Hematopoietic multipotent progenitor cell (in vitro differentiated cells): ENCODE measurements around the gene TBC1D24. TPM values are rescaled to one million over a fixed set of nuclear protein-coding genes. Genes with fewer than 3 reads are reported as not detected.
"Not testable (repeated sequence)": the region's sequence is repeated elsewhere in the genome, so short reads cannot be mapped to it uniquely, and the experiment has no call there.

Source experiments
- DNase-seq, 3 donors: peaks; one replicate each; pipeline ENCODE4 v3.0.0-alpha.2; 2011 to 2015; ENCODE audit warnings: low read depth in 2 of 3, low spot score in 2 of 3
- total RNA-seq: library from RNA; depleted of rRNA; stranded (reverse); fragments of >200 nt; gene quantifications from one replicate; pipeline ENCODE4 v1.2.3, GENCODE V29; 2012

Gene TBC1D24
- total RNA-seq, 1 donor: 21.5 TPM

DNA sequence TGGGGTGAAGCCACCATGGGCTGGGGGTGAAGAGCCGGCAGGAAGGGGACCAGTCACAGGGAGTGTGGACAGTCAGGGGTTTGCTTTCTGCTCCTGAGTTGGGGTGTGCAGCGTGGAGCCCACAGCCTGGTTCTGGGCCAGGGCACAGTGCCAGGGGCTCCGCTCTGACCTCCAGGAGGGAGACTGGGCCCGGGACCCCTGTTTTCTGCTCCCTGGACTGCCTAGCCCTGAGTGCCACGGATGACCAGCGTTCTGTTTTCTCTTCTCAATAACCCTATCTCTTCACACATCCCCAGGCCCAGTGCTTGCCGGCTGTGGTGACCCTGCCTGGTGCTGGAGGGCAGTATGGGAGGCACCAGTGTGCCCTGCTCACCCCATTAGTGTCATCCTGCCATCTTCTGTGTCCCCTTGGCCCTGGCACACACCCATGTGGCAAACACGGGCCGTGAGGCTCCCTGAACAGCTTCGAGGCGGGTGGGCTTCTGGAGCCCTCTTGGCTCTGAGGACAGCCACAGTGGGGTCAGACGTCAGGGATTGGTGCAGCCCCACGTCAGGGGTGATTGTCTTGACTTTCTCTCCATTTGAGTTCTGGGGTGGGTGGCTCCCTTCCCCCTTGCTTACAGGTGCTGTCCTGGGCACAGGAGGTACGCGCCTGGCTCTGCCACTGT, 55.2 kb downstream of the TBC1D24 start:
- no peak for DNase-seq

DNA sequence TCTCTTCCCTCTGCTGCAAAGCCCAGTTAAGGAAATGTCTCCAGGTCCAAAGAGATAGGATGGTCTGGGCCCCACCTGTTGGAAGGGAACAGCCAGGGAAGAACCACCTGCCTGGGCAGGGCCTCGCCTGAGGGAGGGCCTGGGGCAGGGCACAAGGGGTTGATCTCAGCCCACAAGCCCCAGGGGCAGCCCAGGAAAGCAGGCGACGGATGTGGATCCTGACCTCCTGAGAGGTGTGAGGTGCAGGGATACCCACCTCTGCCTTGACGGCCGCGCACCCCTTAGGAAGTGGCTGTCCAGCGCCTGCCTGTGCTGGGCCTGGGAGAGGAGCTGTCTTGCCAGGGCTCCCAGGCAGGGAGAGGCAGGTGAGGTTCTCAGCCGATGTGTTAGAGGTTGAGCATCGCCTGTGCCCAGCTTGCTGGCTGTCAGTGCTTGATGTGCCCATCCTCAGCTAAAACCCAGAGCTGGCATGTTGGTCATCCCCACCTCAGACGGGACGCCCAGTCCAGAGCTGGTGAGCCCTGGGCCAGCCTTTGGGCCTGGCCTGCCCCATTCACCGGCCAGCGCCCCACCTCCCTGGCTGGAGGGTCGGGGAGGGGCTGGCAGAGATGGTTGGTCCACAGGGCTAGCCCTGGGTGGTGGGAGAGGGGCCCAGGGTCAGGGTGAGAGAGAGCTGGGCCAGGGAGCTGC, 55.8 kb downstream of the TBC1D24 start:
- no peak for DNase-seq

GRCh38 chr16:2531371-2531695, 56.4 kb downstream of the TBC1D24 start, which contains the start of gene CEMP1:
Gene CEMP1 (minus strand): TSS chr16:2531408. CDS start chr16:2531073, 335 bp downstream.
- no peak for DNase-seq

GRCh38 chr16:2531696-2532493, 57.0 kb downstream of the TBC1D24 start:
- DNase-seq: peak; percentile 88 to 96 (median 96)

DNA sequence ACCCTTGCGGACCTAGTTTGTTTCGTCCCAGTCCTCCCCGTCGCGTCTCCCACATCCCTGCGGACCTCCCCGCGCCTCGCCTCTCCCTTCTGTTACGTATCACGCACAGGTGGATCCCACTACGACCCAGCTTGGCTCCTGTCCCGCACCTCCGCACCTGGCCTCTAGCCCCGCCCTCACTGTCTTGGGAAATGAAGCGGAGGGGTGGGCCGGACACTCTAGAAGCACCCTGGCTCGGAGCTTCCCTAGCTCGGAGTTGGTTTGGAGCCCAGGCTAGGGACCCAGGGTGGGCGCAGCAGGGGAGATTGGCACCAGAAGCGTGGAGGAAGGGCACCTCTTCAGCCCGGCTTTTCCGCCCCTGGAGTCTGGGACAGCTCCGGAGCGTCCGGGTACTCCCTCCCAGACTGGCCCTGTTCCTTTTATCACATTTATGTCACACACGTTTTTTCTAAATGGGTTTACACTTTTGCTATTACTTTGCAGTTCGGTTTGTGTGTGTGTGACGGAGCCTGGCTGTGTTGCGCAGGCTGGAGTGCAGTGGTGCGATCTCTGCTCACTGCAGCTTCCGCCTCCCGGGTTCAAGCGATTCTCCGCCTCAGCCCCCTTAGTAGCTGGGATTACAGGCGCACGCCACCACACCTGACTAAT, 57.7 kb downstream of the TBC1D24 start:
- peak in 2 of 3 donors; percentile 47 to 52 for DNase-seq

DNA sequence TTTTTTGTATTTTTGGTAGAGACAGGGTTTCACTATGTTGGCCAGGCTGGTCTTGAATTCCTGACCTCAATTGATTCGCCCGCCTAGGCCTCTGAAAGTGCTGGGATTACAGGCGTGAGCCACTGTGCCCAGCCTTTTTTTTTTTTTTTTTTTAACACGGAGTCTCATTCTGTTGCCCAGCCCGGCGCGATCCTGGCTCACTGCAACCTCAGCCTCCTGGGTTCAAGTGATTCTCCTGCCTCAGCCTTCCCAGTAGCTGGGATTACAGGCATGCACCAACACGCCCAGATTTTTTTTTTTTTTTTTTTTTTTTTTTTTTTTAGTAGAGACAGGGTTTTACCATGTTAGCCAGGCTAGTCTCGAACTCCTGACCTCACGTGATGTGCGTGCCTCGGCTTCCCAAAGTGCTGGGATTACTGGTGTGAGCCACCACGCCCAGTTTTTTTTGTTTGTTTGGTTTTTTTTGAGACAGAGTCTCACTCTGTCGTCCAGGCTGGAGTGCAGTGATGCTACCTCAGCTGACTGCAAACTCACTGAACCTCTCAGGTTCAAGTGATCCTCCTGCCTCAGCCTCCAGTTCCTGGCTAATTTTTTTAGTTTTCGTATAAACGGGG, 58.3 kb downstream of the TBC1D24 start:
- not testable (repeated sequence) for DNase-seq

- no peak for DNase-seq
Observed at GRCh38 chr16:2533912-2534311, 59.0 kb downstream of the TBC1D24 start.

- not testable (repeated sequence) for DNase-seq
Observed at GRCh38 chr16:2534335-2534734, 59.4 kb downstream of the TBC1D24 start.

- DNase-seq: no peak
Observed at GRCh38 chr16:2535625-2536013, 60.7 kb downstream of the TBC1D24 start.

DNA sequence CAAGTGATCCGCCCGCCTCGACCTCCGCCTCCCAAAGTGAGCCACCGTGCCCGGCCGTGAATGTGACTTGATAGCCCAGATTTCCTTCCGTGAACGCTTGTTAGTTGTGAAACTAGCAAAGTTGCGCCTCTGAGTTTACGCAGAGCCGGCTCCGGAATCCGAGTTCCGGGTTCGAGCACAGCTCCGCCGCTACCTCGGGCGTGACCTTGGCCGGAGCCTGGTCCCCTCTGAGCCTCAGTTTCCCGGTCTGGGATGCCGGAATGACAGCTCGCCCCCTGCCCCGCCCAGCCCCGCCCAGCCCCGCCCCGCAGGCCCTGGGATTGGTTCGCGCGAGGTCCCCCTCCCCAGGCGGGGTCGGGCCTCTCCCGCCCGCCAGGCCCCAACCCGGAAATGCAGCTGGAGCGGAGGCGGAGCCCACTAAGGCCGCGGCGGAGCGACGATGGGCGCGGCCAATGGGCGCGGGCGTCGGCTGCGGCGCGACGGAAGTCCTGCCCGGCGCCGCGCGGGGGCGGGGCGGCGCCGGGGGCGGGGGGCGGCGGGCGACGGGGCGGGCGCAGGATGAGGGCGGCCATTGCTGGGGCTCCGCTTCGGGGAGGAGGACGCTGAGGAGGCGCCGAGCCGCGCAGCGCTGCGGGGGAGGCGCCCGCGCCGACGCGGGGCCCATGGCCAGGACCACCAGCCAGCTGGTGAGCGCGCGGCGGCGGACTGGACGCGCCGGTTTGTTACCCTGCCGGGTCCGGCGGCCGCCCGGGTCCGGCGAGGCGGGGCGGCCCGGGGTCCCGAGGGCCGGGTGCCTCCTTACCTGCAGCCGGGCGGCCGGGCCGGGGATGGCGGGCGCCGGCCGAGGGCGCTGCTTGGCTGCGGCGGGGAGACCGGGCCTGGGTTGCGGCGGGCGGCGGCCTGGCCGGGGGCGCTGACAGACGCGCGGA, 62.8 kb downstream of the TBC1D24 start, which contains the start of gene PDPK1:
TSS of gene PDPK1 (plus strand) at position 571 of the 929 bp plus-strand sequence. CDS start at position 663, 92 bp downstream.
- DNase-seq: peak; percentile 83 to 97 (median 93)

DNA sequence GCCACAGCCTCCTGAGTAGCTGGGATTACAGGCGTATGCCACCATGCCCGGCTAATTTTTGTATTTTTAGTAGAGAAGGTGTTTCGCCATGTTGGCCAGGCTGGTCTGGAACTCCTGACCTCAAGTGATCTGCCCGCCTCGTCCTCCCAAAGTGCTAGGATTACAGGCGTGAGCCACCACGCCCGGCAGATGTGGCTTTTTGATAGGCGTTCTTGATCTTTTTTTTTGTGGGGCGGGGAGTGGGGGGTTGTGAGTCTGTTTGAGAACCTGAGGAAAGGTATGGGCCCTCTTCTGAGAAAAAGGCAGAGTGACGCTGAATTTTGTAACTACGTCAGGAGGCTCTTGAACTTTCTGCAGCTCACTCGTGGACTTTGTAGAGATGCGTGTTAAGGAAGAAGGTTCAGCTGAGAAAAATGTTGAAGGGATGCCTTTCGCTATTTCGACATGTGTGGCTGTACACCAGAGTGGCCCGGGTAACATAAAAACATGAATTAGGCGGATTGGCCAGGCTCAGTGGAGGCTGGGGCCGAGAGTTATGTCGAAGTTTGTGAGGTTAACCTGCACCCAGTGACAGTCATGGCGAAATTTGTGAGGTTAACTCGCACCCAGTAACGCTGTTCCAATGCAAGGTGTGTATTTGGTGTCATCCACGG, 64.4 kb downstream of the TBC1D24 start:
- DNase-seq: not testable (repeated sequence)

GRCh38 chr16:2539845-2540458, 65.0 kb downstream of the TBC1D24 start:
- DNase-seq: not testable (repeated sequence)

DNA sequence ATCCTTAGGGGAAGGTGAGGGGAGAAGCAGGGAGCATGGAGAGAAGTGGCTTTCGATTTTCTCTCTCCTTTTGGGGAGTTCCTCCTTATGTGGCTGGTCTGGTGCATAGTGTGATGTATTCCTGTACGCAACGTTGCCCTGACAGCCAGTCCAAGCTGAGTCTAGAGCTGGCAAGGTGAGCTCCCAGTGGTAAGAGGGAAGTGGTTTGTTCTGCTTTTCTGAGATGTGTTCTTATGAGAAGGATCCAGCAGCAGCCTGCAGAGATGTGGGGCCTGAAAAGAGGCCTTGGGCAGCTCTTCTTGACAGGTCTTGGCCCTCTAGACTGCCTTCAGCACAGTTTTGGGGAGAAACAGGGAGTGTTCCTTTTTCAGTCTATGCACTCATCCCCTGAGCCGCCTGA, 66.0 kb downstream of the TBC1D24 start:
- peak in 1 of 3 donors; percentile 75 for DNase-seq

- DNase-seq: not testable (repeated sequence)
Observed at GRCh38 chr16:2541409-2541808, 66.5 kb downstream of the TBC1D24 start.

- not testable (repeated sequence) for DNase-seq
Observed at GRCh38 chr16:2543771-2544170, 68.8 kb downstream of the TBC1D24 start.

- not testable (repeated sequence) for DNase-seq
Observed at GRCh38 chr16:2550283-2550878, 75.5 kb downstream of the TBC1D24 start.

DNA sequence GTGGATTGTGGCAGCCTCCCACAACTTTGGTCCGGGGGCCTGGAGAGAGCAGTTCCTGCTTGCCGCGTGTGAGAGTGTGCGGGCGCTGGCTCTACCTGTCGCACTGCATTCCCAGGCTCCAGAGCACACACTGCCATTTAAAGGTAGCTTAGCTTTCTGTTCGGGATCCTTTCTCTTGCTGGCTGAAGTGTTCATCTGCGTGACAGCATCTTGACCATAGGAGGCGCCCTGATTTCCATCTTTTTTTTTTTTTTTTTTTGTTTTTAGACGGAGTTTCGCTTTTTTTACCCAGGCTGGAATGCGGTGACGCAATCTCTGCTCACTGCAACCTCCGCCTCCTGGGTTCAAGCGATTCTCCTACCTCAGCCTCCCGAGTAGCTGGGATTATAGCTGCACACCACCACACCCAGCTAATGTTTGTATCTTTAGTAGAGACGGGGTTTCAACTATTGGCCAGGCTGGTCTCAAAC, 76.5 kb downstream of the TBC1D24 start:
- not testable (repeated sequence) for DNase-seq
